K562 (cell line): ENCODE results near the gene PITRM1. TPM values are rescaled to one million over a fixed set of nuclear protein-coding genes. Genes with fewer than 3 reads are reported as not detected.
A peak's percentile ranks its signal among the peaks of the same experiment; 100 is the strongest.

ENCODE experiments used
- CCNT2 ChIP-seq: IDR thresholded peaks from 2 replicates; pipeline ENCODE4 v1.6.1; 2011; ENCODE audit warnings: borderline replicate concordance, low read depth, mild to moderate bottlenecking, moderate library complexity, mixed read lengths, low read length; ENCODE audit not compliant: insufficient read length; ENCODE audit errors: extremely low read depth
- CREM ChIP-seq: IDR thresholded peaks from 2 replicates; pipeline ENCODE4 v1.6.1; 2014; ENCODE audit warnings: antibody characterized with exemption, low read depth
- CSDE1 ChIP-seq, 2 experiments: fragments of 450-650 bp; IDR thresholded peaks; 2 replicates each; pipeline ENCODE4 v1.6.1; 2016; ENCODE audit warnings: mild to moderate bottlenecking in 1 of 2
- DMBX1 ChIP-seq: fragments of 250-450 bp; sonication (Bioruptor Pico); IDR thresholded peaks from 2 replicates; pipeline ENCODE4 v1.8.0; 2022; ENCODE audit warnings: inconsistent platforms, mild to moderate bottlenecking, moderate library complexity, borderline replicate concordance
- GABPB1 ChIP-seq: sonication (generic); formaldehyde crosslinking; IDR thresholded peaks from 2 replicates; pipeline ENCODE4 v1.8.0; 2022; ENCODE audit warnings: mild to moderate bottlenecking, missing genetic modification reagents
- HNRNPUL1 ChIP-seq: fragments of 200-400 bp; formaldehyde crosslinking; IDR thresholded peaks from 2 replicates; pipeline ENCODE4 v1.6.1; 2017; ENCODE audit warnings: low read length
- NFXL1 ChIP-seq: fragments of 450-650 bp; formaldehyde crosslinking; IDR thresholded peaks from 2 replicates; pipeline ENCODE4 v1.4.0; 2021; ENCODE audit warnings: mild to moderate bottlenecking
- POLR2AphosphoS5 ChIP-seq: IDR thresholded peaks from 2 replicates; pipeline ENCODE4 v1.6.1; 2011; ENCODE audit warnings: mild to moderate bottlenecking, low read depth, low read length, moderate library complexity; ENCODE audit not compliant: control insufficient read depth, insufficient read depth
- SNRNP70 ChIP-seq: fragments of 200-400 bp; formaldehyde crosslinking; optimal IDR thresholded peaks from 2 replicates; pipeline ENCODE3; 2017; ENCODE audit warnings: low read depth, low read length
- SREBF2 ChIP-seq: sonication (generic); formaldehyde crosslinking; IDR thresholded peaks from 2 replicates; pipeline ENCODE4 v1.4.0; 2020; ENCODE audit warnings: mild to moderate bottlenecking, missing genetic modification reagents
- TEAD1 ChIP-seq, 2 experiments: fragments of 450-650 bp in 1 of 2; sonication (generic) in 1 of 2; formaldehyde crosslinking; IDR thresholded peaks; 2 replicates each; pipeline versions ENCODE4 v1.4.0 to v1.8.0; 2020 to 2022; ENCODE audit warnings: mild to moderate bottlenecking in 2 of 2, missing genetic modification reagents in 1 of 2
- ZNF584 ChIP-seq: fragments of 200-800 bp; sonication (Bioruptor generic); IDR thresholded peaks from 2 replicates; pipeline ENCODE4 v1.6.1; 2016; ENCODE audit warnings: low read depth, mild to moderate bottlenecking, missing genetic modification characterization, missing compliant biosample characterization
- ZNF830 ChIP-seq: fragments of 250-450 bp; sonication (Bioruptor Pico); IDR thresholded peaks from 2 replicates; pipeline ENCODE4 v1.5.0; 2021; ENCODE audit warnings: mild to moderate bottlenecking
- polyA plus RNA-seq, 8 experiments: library from polyadenylated mRNA; depleted of rRNA in 4 of 8; stranded (reverse) in 5 of 8; unstranded in 3 of 8; fragments of >200 nt; fragmentation: Nextera tagmentation in 2 of 8; fragmentation: Illumina TruSeq in 1 of 8; extraction: Ambion mirVana in 2 of 8; extraction: Trizol in 1 of 8; gene quantifications; 2 replicates each; pipeline versions ENCODE4 v1.2.1 to v1.2.3, GENCODE V29; 2011 to 2014; ENCODE audit warnings: inconsistent platforms in 1 of 8, missing spikeins in 1 of 8
- total RNA-seq, 7 experiments: library from RNA; depleted of rRNA in 6 of 7; stranded (reverse); fragments of >200 nt in 6 of 7; fragmentation: Illumina TruSeq in 2 of 7; extraction: Trizol in 2 of 7; gene quantifications; 2 replicates each; pipeline versions ENCODE4 v1.2.1 to v1.2.3, GENCODE V29; 2011 to 2021; ENCODE audit warnings: low replicate concordance in 1 of 7
- TF ChIP-seq, protein P1 (sequence below), 2 experiments: fragments of 150-350 bp in 1 of 2; IDR thresholded peaks; 2 replicates each; pipeline ENCODE4 v1.6.1; 2012 to 2016; ENCODE audit warnings: low read depth in 2 of 2, low read length in 2 of 2, mild to moderate bottlenecking in 1 of 2, moderate library complexity in 1 of 2
- TF ChIP-seq, protein P2 (sequence below): fragments of 250-450 bp; sonication (Bioruptor Pico); IDR thresholded peaks from 2 replicates; pipeline ENCODE4 v1.5.0; 2021; ENCODE audit warnings: mild to moderate bottlenecking, borderline replicate concordance
- TF ChIP-seq, protein P3 (sequence below): fragments of 450-650 bp; IDR thresholded peaks from 2 replicates; pipeline ENCODE4 v1.6.1; 2016; ENCODE audit warnings: mild to moderate bottlenecking
- TF ChIP-seq, protein P4 (sequence below): IDR thresholded peaks from 3 replicates; pipeline ENCODE4 v1.6.1; 2011; ENCODE audit warnings: borderline replicate concordance, mild to moderate bottlenecking, moderate library complexity; ENCODE audit not compliant: insufficient read length; ENCODE audit errors: extremely low read depth

Gene PITRM1
- total and polyA plus RNA-seq, 9 of the 15 experiments (the other 6 are each of a cell fraction or from before 2014, with no cell fraction given), result 21.1 to 70.4 (median 39.7) TPM

DNA sequence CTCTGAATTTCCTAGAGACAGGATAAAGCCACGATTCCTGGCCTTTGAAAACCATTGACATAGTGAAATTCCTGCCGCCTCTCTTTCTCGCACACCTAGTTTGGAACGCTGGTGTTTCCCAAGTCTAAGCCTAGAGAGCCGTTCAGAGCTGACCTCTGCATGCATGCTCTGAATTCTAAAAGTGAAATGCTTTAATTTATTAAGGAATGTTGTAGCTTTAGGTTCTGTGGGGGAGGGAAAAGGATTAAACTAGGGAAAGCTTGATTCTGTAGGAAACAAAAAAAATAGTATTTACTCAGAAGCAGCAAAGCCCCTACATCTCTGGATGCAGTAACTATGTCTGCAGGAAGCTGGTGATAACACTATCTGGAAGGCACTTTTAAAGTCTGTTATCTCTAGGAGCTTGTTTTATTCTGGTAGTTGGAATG, 78.0 kb downstream of the PITRM1 start (continued):
- TF ChIP-seq, protein P1, sequence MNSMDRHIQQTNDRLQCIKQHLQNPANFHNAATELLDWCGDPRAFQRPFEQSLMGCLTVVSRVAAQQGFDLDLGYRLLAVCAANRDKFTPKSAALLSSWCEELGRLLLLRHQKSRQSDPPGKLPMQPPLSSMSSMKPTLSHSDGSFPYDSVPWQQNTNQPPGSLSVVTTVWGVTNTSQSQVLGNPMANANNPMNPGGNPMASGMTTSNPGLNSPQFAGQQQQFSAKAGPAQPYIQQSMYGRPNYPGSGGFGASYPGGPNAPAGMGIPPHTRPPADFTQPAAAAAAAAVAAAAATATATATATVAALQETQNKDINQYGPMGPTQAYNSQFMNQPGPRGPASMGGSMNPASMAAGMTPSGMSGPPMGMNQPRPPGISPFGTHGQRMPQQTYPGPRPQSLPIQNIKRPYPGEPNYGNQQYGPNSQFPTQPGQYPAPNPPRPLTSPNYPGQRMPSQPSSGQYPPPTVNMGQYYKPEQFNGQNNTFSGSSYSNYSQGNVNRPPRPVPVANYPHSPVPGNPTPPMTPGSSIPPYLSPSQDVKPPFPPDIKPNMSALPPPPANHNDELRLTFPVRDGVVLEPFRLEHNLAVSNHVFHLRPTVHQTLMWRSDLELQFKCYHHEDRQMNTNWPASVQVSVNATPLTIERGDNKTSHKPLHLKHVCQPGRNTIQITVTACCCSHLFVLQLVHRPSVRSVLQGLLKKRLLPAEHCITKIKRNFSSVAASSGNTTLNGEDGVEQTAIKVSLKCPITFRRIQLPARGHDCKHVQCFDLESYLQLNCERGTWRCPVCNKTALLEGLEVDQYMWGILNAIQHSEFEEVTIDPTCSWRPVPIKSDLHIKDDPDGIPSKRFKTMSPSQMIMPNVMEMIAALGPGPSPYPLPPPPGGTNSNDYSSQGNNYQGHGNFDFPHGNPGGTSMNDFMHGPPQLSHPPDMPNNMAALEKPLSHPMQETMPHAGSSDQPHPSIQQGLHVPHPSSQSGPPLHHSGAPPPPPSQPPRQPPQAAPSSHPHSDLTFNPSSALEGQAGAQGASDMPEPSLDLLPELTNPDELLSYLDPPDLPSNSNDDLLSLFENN (IDR thresholded peaks at IDR 0.05; ENCODE audit: low read depth in 2 of 2, low read length in 2 of 2), result no peak
- TF ChIP-seq, protein P2, sequence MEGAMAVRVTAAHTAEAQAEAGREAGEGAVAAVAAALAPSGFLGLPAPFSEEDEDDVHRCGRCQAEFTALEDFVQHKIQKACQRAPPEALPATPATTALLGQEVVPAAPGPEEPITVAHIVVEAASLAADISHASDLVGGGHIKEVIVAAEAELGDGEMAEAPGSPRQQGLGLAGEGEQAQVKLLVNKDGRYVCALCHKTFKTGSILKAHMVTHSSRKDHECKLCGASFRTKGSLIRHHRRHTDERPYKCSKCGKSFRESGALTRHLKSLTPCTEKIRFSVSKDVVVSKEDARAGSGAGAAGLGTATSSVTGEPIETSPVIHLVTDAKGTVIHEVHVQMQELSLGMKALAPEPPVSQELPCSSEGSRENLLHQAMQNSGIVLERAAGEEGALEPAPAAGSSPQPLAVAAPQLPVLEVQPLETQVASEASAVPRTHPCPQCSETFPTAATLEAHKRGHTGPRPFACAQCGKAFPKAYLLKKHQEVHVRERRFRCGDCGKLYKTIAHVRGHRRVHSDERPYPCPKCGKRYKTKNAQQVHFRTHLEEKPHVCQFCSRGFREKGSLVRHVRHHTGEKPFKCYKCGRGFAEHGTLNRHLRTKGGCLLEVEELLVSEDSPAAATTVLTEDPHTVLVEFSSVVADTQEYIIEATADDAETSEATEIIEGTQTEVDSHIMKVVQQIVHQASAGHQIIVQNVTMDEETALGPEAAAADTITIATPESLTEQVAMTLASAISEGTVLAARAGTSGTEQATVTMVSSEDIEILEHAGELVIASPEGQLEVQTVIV (CRISPR knock-in tag), result no peak
- no peak for TF ChIP-seq SREBF2 (CRISPR knock-in tag)
- TF ChIP-seq NFXL1 (CRISPR knock-in tag), result no peak
- TF ChIP-seq, protein P3, sequence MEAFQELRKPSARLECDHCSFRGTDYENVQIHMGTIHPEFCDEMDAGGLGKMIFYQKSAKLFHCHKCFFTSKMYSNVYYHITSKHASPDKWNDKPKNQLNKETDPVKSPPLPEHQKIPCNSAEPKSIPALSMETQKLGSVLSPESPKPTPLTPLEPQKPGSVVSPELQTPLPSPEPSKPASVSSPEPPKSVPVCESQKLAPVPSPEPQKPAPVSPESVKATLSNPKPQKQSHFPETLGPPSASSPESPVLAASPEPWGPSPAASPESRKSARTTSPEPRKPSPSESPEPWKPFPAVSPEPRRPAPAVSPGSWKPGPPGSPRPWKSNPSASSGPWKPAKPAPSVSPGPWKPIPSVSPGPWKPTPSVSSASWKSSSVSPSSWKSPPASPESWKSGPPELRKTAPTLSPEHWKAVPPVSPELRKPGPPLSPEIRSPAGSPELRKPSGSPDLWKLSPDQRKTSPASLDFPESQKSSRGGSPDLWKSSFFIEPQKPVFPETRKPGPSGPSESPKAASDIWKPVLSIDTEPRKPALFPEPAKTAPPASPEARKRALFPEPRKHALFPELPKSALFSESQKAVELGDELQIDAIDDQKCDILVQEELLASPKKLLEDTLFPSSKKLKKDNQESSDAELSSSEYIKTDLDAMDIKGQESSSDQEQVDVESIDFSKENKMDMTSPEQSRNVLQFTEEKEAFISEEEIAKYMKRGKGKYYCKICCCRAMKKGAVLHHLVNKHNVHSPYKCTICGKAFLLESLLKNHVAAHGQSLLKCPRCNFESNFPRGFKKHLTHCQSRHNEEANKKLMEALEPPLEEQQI, result no peak
- TF ChIP-seq, protein P4, sequence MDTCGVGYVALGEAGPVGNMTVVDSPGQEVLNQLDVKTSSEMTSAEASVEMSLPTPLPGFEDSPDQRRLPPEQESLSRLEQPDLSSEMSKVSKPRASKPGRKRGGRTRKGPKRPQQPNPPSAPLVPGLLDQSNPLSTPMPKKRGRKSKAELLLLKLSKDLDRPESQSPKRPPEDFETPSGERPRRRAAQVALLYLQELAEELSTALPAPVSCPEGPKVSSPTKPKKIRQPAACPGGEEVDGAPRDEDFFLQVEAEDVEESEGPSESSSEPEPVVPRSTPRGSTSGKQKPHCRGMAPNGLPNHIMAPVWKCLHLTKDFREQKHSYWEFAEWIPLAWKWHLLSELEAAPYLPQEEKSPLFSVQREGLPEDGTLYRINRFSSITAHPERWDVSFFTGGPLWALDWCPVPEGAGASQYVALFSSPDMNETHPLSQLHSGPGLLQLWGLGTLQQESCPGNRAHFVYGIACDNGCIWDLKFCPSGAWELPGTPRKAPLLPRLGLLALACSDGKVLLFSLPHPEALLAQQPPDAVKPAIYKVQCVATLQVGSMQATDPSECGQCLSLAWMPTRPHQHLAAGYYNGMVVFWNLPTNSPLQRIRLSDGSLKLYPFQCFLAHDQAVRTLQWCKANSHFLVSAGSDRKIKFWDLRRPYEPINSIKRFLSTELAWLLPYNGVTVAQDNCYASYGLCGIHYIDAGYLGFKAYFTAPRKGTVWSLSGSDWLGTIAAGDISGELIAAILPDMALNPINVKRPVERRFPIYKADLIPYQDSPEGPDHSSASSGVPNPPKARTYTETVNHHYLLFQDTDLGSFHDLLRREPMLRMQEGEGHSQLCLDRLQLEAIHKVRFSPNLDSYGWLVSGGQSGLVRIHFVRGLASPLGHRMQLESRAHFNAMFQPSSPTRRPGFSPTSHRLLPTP, result no peak
- peak in 1 of 2 experiments; percentile 67; a peak in 2 of 4 replicates for TF ChIP-seq TEAD1 (CRISPR knock-in tag; IDR thresholded peaks at IDR 0.05)
- TF ChIP-seq CCNT2, result peak; percentile 24
- TF ChIP-seq ZNF584 (CRISPR knock-in tag), result no peak
- no peak for TF ChIP-seq HNRNPUL1
- 0 out of 2 replicates have a peak, but pooled peaks have one; percentile 8 for TF ChIP-seq CREM
- no peak for TF ChIP-seq CSDE1 (IDR thresholded peaks at IDR 0.05)
- TF ChIP-seq POLR2AphosphoS5, result no peak; the same call in 1 of the 2 replicates
- TF ChIP-seq ZNF830 (CRISPR knock-in tag), result no peak
- no peak for TF ChIP-seq DMBX1 (CRISPR knock-in tag)
- TF ChIP-seq SNRNP70, result no peak
- TF ChIP-seq GABPB1 (CRISPR knock-in tag), result no peak
